ENCODE results near the gene GRAMD1B. TPM values are rescaled to one million over a fixed set of nuclear protein-coding genes. Genes with fewer than 3 reads are reported as not detected.

Gene GRAMD1B
- total RNA-seq, 1 donor from 2014 or later: 0.26 TPM

- H3K36me3 ChIP-seq (ENCODE audit: control insufficient read depth, insufficient read depth, low read length): no peaks in the 10 kb centered on the region
- FAIRE-seq (no peak), DNase-seq (ENCODE audit: low read depth) (no peak)
- H3K4me3 ChIP-seq (ENCODE audit: low read depth, low read length): no peak overlapping the region
- H3K27me3 ChIP-seq (ENCODE audit: control insufficient read depth, insufficient read depth, low read length): no peaks in the 10 kb centered on the region
- TF ChIP-seq, protein P1, sequence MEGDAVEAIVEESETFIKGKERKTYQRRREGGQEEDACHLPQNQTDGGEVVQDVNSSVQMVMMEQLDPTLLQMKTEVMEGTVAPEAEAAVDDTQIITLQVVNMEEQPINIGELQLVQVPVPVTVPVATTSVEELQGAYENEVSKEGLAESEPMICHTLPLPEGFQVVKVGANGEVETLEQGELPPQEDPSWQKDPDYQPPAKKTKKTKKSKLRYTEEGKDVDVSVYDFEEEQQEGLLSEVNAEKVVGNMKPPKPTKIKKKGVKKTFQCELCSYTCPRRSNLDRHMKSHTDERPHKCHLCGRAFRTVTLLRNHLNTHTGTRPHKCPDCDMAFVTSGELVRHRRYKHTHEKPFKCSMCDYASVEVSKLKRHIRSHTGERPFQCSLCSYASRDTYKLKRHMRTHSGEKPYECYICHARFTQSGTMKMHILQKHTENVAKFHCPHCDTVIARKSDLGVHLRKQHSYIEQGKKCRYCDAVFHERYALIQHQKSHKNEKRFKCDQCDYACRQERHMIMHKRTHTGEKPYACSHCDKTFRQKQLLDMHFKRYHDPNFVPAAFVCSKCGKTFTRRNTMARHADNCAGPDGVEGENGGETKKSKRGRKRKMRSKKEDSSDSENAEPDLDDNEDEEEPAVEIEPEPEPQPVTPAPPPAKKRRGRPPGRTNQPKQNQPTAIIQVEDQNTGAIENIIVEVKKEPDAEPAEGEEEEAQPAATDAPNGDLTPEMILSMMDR (IDR thresholded peaks at IDR 0.05; ENCODE audit: insufficient read depth, low read length, severe bottlenecking): no peak
Observed at GRCh38 chr11:123594921-123595320, 164.9 kb downstream of the GRAMD1B start.

DNA sequence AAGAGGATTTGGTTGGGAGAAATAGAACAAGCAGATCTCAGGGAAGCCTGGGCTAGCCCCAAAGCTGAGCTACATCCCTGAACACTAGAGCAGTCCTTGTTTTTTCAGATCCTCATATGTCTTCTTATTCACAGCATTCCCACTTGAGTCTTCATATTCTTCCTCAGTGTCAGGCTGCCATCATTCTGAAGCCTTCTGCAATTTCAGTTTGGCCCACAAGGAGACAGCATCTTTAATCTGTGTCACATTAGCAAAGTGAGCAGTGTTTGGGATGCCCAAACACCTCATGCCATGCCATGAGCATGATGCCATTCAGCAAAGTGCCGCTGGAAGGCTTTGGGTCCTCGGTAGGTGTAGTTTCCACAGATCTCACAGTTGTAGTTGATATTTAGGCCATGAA is 167.8 kb downstream of the GRAMD1B start:
- no peak for FAIRE-seq
- Histone ChIP-seq H3K36me3 (ENCODE audit: control insufficient read depth, insufficient read depth, low read length) (no peaks in the 10 kb centered on the region), H3K4me3 (ENCODE audit: low read depth, low read length) (no peak overlapping the region), H3K27me3 (ENCODE audit: control insufficient read depth, insufficient read depth, low read length) (no peaks in the 10 kb centered on the region)
- TF ChIP-seq, protein P1 (IDR thresholded peaks at IDR 0.05; ENCODE audit: insufficient read depth, low read length, severe bottlenecking): peak; percentile 17
- DNase-seq (ENCODE audit: low read depth): no peak

DNA sequence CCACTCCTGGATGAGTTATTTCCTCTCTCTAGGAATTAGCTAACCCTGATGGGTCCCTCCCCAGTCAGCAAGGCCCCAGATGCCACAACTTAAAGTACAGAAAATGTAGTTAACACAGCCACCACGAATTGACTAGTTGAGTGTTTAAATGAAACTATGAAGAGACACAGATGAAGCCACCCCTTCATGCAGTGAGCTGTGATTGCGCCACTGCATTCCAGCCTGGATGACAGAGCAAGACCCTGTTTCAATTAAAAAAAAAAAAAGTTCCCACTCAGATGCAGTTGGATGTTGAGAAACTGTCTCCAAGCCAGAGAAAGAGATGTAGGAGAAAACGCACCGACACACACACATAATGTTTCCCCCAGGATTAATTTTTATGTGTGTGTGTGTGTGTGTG is 171.1 kb downstream of the GRAMD1B start:
- Histone ChIP-seq H3K36me3 (ENCODE audit: control insufficient read depth, insufficient read depth, low read length) (no peaks in the 10 kb centered on the region), H3K4me3 (ENCODE audit: low read depth, low read length) (no peak overlapping the region), H3K27me3 (ENCODE audit: control insufficient read depth, insufficient read depth, low read length) (no peaks in the 10 kb centered on the region)
- TF ChIP-seq, protein P1 (IDR thresholded peaks at IDR 0.05; ENCODE audit: insufficient read depth, low read length, severe bottlenecking): no peak
- FAIRE-seq: peak; percentile 7
- peak; percentile 34 for DNase-seq (ENCODE audit: low read depth)

- no peak overlapping the region for H3K4me3 ChIP-seq (ENCODE audit: low read depth, low read length)
- H3K36me3 ChIP-seq (ENCODE audit: control insufficient read depth, insufficient read depth, low read length): no peaks in the 10 kb centered on the region
- FAIRE-seq: no peak
- no peaks in the 10 kb centered on the region for H3K27me3 ChIP-seq (ENCODE audit: control insufficient read depth, insufficient read depth, low read length)
- DNase-seq (ENCODE audit: low read depth): no peak
- TF ChIP-seq, protein P1 (IDR thresholded peaks at IDR 0.05; ENCODE audit: insufficient read depth, low read length, severe bottlenecking): no peak
Observed at GRCh38 chr11:123601743-123602142, 171.7 kb downstream of the GRAMD1B start.

DNA sequence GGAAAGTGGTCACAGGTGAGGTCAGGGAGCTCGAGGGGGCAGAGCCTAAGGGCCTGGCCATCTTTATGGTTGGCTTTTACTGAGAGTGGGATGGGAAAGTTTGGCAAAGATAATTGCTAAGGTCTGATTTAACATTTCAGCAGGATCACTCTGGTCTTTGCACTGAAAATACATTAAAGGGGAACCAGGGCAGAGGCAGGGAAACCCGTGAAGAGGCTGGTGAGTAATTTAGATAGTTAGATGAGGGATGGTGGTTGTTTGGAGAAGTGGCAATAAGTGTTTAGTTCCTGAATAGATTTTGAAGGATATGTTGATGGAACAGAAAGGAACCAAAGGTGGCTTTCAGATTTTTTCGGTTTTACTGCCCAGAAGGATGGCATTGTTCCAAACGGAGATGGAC is 173.6 kb downstream of the GRAMD1B start:
- no peaks in the 10 kb centered on the region for H3K36me3 ChIP-seq (ENCODE audit: control insufficient read depth, insufficient read depth, low read length)
- TF ChIP-seq, protein P1 (IDR thresholded peaks at IDR 0.05; ENCODE audit: insufficient read depth, low read length, severe bottlenecking): no peak
- DNase-seq (ENCODE audit: low read depth) (no peak), FAIRE-seq (no peak)
- H3K27me3 ChIP-seq (ENCODE audit: control insufficient read depth, insufficient read depth, low read length): no peaks in the 10 kb centered on the region
- H3K4me3 ChIP-seq (ENCODE audit: low read depth, low read length): no peak overlapping the region

DNA sequence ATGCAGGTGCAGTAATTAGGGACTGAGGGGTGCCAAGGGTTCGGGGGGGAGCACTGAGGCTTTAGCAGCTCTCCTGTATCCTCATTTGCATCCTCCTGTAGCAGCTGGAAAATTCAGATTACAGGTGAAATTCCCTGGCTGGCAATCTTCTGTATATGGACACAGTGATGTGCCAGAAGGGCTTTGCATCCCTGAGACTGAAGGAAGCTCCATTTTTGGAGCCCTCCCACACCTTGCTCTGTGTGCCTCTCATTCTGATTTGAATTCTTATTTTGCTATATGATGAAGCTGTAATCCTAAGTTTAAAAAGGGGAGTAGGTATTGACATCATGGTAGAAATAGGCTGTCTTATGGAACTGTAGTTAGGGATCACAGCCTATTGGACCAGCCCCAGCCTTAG is 177.7 kb downstream of the GRAMD1B start:
- TF ChIP-seq, protein P1 (IDR thresholded peaks at IDR 0.05; ENCODE audit: insufficient read depth, low read length, severe bottlenecking): no peak
- FAIRE-seq: no peak
- Histone ChIP-seq H3K27me3 (ENCODE audit: control insufficient read depth, insufficient read depth, low read length) (no peaks in the 10 kb centered on the region), H3K4me3 (ENCODE audit: low read depth, low read length) (no peak overlapping the region), H3K36me3 (ENCODE audit: control insufficient read depth, insufficient read depth, low read length) (no peaks in the 10 kb centered on the region)
- DNase-seq (ENCODE audit: low read depth): no peak

All from bronchial epithelial cell (primary cell).